Loucy (cell line): ENCODE data around the gene DDX6.

Experiments
- H2AFZ ChIP-seq: fragments of 200-600 bp; sonication (generic); 2 replicates; pipeline ENCODE4 v1.6.0; 2016; ENCODE audit warnings: antibody characterized with exemption, mild to moderate bottlenecking, low read length, moderate library complexity
- H3F3A ChIP-seq: fragments of 200-600 bp; 2 replicates; pipeline ENCODE4 v1.6.0; 2016; ENCODE audit warnings: antibody characterized with exemption, low read depth, mild to moderate bottlenecking
- H3K27me3 ChIP-seq: fragments of 200-600 bp; sonication (generic); 2 replicates; pipeline ENCODE4 v1.6.1; 2014; ENCODE audit warnings: low read length, mild to moderate bottlenecking; ENCODE audit not compliant: insufficient read depth, poor library complexity, severe bottlenecking
- H3K36me3 ChIP-seq: fragments of 200-600 bp; sonication (generic); 2 replicates; pipeline ENCODE4 v1.6.1; 2016; ENCODE audit warnings: low read length; ENCODE audit not compliant: insufficient read depth
- H3K4me1 ChIP-seq: fragments of 200-600 bp; sonication (generic); 2 replicates; pipeline ENCODE4 v1.5.1; 2014; ENCODE audit warnings: low read length, mild to moderate bottlenecking; ENCODE audit not compliant: insufficient read depth, poor library complexity, severe bottlenecking
- H3K4me2 ChIP-seq: fragments of 200-600 bp; sonication (generic); 2 replicates; pipeline ENCODE4 v1.6.0; 2014; ENCODE audit warnings: antibody characterized with exemption, low read length, low read depth, mild to moderate bottlenecking; ENCODE audit not compliant: poor library complexity, severe bottlenecking
- H3K4me3 ChIP-seq: fragments of 200-600 bp; sonication (generic); 2 replicates; pipeline ENCODE4 v1.5.1; 2014; ENCODE audit warnings: low read length, mild to moderate bottlenecking, mixed read lengths; ENCODE audit not compliant: poor library complexity, severe bottlenecking
- H3K79me2 ChIP-seq: fragments of 200-600 bp; sonication (generic); 2 replicates; pipeline ENCODE4 v1.6.1; 2014; ENCODE audit warnings: low read length; ENCODE audit not compliant: insufficient read depth
- H3K9ac ChIP-seq: fragments of 200-600 bp; sonication (generic); 2 replicates; pipeline ENCODE4 v1.6.0; 2014; ENCODE audit warnings: mild to moderate bottlenecking, low read depth, low read length, moderate library complexity; ENCODE audit not compliant: poor library complexity, severe bottlenecking
- H3K9me2 ChIP-seq: fragments of 200-600 bp; sonication (generic); replicated peaks from 2 replicates; pipeline ENCODE4 v1.6.1; 2016; ENCODE audit warnings: low read depth, low read length, mixed read lengths
- H3K9me3 ChIP-seq: fragments of 200-600 bp; sonication (generic); 2 replicates; pipeline ENCODE4 v1.6.1; 2014; ENCODE audit warnings: mild to moderate bottlenecking, antibody characterized with exemption, low read length, low read depth; ENCODE audit not compliant: insufficient read depth
- H4K20me1 ChIP-seq: fragments of 200-600 bp; sonication (generic); 2 replicates; pipeline ENCODE4 v1.6.0; 2014; ENCODE audit warnings: antibody characterized with exemption, low read length, mild to moderate bottlenecking; ENCODE audit not compliant: insufficient read depth, poor library complexity, severe bottlenecking
- EZH2phosphoT487 ChIP-seq: fragments of 200-600 bp; IDR thresholded peaks from 2 replicates; pipeline ENCODE4 v1.6.1; 2018; ENCODE audit warnings: antibody characterized with exemption, mild to moderate bottlenecking, moderate library complexity, borderline replicate concordance
- TF ChIP-seq, protein P1 (sequence below): fragments of 200-600 bp; sonication (generic); conservative IDR thresholded peaks from 2 replicates; pipeline ENCODE4 v1.5.1; 2014; ENCODE audit warnings: mild to moderate bottlenecking, antibody characterized with exemption, low read length

Gene DDX6

GRCh38 chr11:118748056-118748455 lies 42.9 kb downstream of the DDX6 start:
- peaks cover 4% of the 10 kb centered on the region; the same call in 1 of the 2 replicates for H3F3A ChIP-seq
- H3K27me3 ChIP-seq: no peaks in the 10 kb centered on the region
- no peak overlapping the region for H3K4me3 ChIP-seq
- H3K9ac ChIP-seq: no peak overlapping the region
- no peaks in the 10 kb centered on the region for H3K4me1 ChIP-seq
- H2AFZ ChIP-seq: no peak overlapping the region
- no peaks in the 10 kb centered on the region for H3K9me3 ChIP-seq
- TF ChIP-seq, protein P1, sequence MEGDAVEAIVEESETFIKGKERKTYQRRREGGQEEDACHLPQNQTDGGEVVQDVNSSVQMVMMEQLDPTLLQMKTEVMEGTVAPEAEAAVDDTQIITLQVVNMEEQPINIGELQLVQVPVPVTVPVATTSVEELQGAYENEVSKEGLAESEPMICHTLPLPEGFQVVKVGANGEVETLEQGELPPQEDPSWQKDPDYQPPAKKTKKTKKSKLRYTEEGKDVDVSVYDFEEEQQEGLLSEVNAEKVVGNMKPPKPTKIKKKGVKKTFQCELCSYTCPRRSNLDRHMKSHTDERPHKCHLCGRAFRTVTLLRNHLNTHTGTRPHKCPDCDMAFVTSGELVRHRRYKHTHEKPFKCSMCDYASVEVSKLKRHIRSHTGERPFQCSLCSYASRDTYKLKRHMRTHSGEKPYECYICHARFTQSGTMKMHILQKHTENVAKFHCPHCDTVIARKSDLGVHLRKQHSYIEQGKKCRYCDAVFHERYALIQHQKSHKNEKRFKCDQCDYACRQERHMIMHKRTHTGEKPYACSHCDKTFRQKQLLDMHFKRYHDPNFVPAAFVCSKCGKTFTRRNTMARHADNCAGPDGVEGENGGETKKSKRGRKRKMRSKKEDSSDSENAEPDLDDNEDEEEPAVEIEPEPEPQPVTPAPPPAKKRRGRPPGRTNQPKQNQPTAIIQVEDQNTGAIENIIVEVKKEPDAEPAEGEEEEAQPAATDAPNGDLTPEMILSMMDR: no peak
- TF ChIP-seq EZH2phosphoT487: no peak
- H3K79me2 ChIP-seq: no peaks in the 10 kb centered on the region
- H3K9me2 ChIP-seq: no peaks in the 10 kb centered on the region
- H3K36me3 ChIP-seq: peaks cover 46% of the 10 kb centered on the region
- H4K20me1 ChIP-seq: peaks cover 4% of the 10 kb centered on the region
- H3K4me2 ChIP-seq: no peak overlapping the region

DNA sequence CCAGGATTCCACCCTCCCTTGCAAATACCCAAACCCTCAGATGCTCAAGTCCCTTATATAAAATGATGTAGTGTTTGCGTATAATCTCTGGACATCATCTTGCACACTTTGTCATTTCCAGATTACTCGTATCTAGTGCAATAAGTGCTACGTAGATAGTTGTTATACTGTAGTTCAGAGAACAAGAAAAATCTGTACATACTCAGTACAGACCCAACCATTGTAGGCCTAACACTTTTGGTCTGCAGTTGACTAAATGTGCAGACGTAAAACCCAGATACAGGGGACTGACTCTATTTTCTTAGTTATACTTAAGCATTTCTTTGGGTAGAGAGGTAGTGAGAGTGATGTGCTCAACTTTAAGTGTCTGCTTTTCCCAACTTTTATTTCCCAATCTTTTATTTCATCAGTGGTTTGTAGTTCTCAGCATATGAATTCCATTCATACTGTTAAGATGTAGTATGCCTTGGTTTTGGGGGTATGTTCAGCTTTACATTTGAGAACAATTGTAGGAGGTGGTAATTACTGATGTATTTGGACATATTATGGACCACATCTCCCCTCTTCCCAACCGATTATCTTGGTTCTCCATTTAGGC lies 43.9 kb downstream of the DDX6 start:
- no peak overlapping the region for H3K9ac ChIP-seq
- H3K9me2 ChIP-seq: no peaks in the 10 kb centered on the region
- TF ChIP-seq, protein P1: no peak
- no peak overlapping the region for H3K4me2 ChIP-seq
- H3K9me3 ChIP-seq: no peaks in the 10 kb centered on the region
- peaks cover 3% of the 10 kb centered on the region; the same call in 1 of the 2 replicates for H3F3A ChIP-seq
- peaks cover 4% of the 10 kb centered on the region for H4K20me1 ChIP-seq
- H3K4me3 ChIP-seq: no peak overlapping the region
- peaks cover 36% of the 10 kb centered on the region for H3K36me3 ChIP-seq
- no peaks in the 10 kb centered on the region for H3K4me1 ChIP-seq
- no peaks in the 10 kb centered on the region for H3K27me3 ChIP-seq
- H3K79me2 ChIP-seq: no peaks in the 10 kb centered on the region
- H2AFZ ChIP-seq: no peak overlapping the region

DNA sequence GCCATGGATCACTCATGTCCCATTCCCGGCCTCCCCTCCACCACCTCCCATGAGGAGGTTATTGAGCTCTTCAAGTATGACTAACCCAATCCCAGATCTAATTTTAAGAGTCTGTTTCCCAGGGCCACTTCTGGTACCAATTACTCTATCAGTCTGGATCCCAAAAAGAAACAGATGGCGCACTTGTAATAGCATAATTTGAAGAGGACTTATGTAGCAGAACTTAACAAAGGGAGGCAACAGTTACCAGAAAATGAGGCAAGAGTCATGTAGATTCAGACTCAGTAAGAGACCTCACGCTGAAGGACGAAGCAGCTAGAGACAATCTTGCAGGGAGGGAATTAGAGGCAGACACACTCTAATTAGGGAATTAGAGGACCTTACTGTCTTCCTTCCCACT lies 46.9 kb downstream of the DDX6 start:
- Histone ChIP-seq H3K9me2 (no peaks in the 10 kb centered on the region), H3K9ac (no peak overlapping the region), H3K4me2 (no peak overlapping the region), H3K4me1 (no peaks in the 10 kb centered on the region), H3K79me2 (no peaks in the 10 kb centered on the region), H2AFZ (no peak overlapping the region), H3K36me3 (peaks cover 8% of the 10 kb centered on the region; the same call in 1 of the 2 replicates), H3K4me3 (no peak overlapping the region), H3K27me3 (no peaks in the 10 kb centered on the region), H3F3A (no peaks in the 10 kb centered on the region), H4K20me1 (peaks cover 4% of the 10 kb centered on the region), H3K9me3 (no peaks in the 10 kb centered on the region)
- no peak for TF ChIP-seq EZH2phosphoT487
- TF ChIP-seq, protein P1: no peak
